ENCODE data around the gene MEST.

- TF ChIP-seq POLR2A (IDR thresholded peaks at IDR 0.05; ENCODE audit: low read length) (no peak), GATA1 (IDR thresholded peaks at IDR 0.05; ENCODE audit: low read depth, low read length) (no peak)
Measured at GRCh38 chr7:130471974-130472373, 19.9 kb upstream of the MEST start.

All from erythroblast (primary cell).